ENCODE measurements around the gene TNFRSF6B. TPM values are rescaled to one million over a fixed set of nuclear protein-coding genes. Genes with fewer than 3 reads are reported as not detected.

TNFRSF6B gene
- total RNA-seq, 1 experiment from 2014 or later, result 1.7 TPM

DNA sequence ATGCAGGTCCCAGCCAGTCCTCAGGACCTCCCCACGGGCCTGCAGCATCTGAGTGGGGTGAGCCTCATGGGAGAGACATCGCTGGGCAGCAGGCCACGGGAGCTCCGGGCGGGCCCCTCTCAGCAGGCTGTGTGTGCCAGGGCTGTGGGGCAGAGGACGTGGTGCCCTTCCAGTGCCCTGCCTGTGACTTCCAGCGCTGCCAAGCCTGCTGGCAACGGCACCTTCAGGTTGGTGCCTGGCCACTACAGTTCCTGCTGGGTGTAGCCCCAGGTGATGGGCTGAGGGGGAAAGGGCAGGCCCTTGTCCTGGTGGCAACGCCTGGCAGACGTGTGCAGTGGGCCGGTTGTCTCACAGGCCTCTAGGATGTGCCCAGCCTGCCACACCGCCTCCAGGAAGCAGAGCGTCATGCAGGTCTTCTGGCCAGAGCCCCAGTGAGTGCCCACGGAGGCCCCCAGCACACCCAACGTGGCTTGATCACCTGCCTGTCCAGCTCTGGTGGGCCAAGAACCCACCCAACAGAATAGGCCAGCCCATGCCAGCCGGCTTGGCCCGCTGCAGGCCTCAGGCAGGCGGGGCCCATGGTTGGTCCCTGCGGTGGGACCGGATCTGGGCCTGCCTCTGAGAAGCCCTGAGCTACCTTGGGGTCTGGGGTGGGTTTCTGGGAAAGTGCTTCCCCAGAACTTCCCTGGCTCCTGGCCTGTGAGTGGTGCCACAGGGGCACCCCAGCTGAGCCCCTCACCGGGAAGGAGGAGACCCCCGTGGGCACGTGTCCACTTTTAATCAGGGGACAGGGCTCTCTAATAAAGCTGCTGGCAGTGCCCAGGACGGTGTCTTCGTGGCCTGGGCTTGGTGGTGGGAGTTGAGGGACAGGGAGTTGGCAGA lies 787 bp upstream of the TNFRSF6B start:
- Histone ChIP-seq H3K4me1 (peaks cover 18% of the 10 kb centered on the region), H3K9me3 (replicated peaks) (no peaks in the 10 kb centered on the region), H3K36me3 (no peaks in the 10 kb centered on the region; the same call in 1 of the 2 replicates), H3K27me3 (no peaks in the 10 kb centered on the region), H3K4me3 (no peak overlapping the region), H3K27ac (no peak overlapping the region)
- no peak for DNase-seq

DNA sequence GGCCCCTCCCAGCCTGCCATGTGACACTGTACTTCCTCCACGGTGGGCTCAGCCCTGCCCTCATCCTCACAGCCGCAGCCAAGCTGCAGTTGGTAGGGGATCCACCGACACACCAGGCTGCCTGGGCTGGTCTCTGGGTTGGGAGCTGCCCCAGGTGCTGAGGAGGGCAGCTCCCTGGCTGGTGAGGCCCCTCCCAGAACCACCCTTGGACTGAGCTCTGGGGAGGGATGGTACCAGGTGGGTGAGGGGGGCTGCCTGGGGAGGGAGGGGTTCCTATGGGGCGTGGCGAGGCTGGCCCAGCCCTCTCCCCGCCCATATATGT lies 185 bp upstream of the TNFRSF6B start:
- peak; percentile 34 to 44 for DNase-seq
- Histone ChIP-seq H3K27me3 (no peaks in the 10 kb centered on the region), H3K27ac (no peak overlapping the region), H3K4me1 (peaks cover 18% of the 10 kb centered on the region), H3K9me3 (replicated peaks) (no peaks in the 10 kb centered on the region), H3K4me3 (no peak overlapping the region), H3K36me3 (no peaks in the 10 kb centered on the region; the same call in 1 of the 2 replicates)

DNA sequence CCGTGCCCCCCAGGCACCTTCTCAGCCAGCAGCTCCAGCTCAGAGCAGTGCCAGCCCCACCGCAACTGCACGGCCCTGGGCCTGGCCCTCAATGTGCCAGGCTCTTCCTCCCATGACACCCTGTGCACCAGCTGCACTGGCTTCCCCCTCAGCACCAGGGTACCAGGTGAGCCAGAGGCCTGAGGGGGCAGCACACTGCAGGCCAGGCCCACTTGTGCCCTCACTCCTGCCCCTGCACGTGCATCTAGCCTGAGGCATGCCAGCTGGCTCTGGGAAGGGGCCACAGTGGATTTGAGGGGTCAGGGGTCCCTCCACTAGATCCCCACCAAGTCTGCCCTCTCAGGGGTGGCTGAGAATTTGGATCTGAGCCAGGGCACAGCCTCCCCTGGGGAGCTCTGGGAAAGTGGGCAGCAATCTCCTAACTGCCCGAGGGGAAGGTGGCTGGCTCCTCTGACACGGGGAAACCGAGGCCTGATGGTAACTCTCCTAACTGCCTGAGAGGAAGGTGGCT lies 960 bp downstream of the TNFRSF6B start:
- H3K4me1 ChIP-seq, result peaks cover 18% of the 10 kb centered on the region
- no peaks in the 10 kb centered on the region for H3K27me3 ChIP-seq
- no peak overlapping the region for H3K4me3 ChIP-seq
- no peak overlapping the region for H3K27ac ChIP-seq
- peak; percentile 18 to 41 for DNase-seq
- no peaks in the 10 kb centered on the region; the same call in 1 of the 2 replicates for H3K36me3 ChIP-seq
- no peaks in the 10 kb centered on the region for H3K9me3 ChIP-seq (replicated peaks)

DNA sequence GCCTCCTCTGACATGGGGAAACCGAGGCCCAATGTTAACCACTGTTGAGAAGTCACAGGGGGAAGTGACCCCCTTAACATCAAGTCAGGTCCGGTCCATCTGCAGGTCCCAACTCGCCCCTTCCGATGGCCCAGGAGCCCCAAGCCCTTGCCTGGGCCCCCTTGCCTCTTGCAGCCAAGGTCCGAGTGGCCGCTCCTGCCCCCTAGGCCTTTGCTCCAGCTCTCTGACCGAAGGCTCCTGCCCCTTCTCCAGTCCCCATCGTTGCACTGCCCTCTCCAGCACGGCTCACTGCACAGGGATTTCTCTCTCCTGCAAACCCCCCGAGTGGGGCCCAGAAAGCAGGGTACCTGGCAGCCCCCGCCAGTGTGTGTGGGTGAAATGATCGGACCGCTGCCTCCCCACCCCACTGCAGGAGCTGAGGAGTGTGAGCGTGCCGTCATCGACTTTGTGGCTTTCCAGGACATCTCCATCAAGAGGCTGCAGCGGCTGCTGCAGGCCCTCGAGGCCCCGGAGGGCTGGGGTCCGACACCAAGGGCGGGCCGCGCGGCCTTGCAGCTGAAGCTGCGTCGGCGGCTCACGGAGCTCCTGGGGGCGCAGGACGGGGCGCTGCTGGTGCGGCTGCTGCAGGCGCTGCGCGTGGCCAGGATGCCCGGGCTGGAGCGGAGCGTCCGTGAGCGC lies 1.6 kb downstream of the TNFRSF6B start:
- Histone ChIP-seq H3K36me3 (no peaks in the 10 kb centered on the region; the same call in 1 of the 2 replicates), H3K27ac (no peak overlapping the region), H3K9me3 (replicated peaks) (no peaks in the 10 kb centered on the region), H3K4me3 (no peak overlapping the region), H3K27me3 (no peaks in the 10 kb centered on the region), H3K4me1 (peaks cover 18% of the 10 kb centered on the region)
- peak in 1 of 2 experiments; percentile 20 for DNase-seq

DNA sequence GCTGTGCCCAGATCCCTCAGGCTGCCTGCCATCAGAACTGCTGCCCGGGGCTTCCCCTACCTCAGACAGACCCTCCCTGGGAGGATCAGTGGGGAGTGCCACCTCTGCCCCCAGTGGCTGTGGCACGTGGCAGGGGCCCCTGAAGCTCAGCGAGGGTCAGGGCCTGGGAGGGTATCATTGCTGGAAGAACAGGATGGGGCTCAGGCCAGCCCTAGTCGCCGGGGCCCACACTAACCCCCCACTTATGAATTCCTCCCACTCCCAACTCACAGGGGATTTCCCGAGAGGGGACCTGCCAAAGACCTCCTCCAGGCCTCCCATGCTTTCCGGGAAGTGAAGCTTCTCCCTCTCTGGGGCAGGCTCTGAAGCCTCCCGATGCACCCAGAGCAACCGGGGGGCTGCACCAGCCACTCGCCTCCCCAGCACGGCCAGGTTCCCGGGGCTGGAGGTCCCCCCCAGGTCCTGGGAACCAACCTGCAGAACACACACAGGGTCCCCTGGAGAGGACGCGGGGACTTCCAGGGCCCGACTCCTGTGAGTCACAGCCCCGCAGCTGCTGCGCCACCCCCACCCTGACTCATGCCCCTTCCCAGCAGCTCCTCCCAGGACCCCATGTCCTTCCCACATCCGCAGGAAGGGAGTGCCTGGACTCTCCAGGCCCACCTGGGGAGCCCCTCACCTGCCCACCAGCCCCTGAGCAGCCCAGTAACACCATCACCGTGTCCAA lies 2.5 kb downstream of the TNFRSF6B start:
- Histone ChIP-seq H3K4me1 (peaks cover 18% of the 10 kb centered on the region), H3K4me3 (no peak overlapping the region), H3K27ac (peak overlapping the region; percentile 63), H3K27me3 (no peaks in the 10 kb centered on the region), H3K36me3 (no peaks in the 10 kb centered on the region; the same call in 1 of the 2 replicates), H3K9me3 (replicated peaks) (no peaks in the 10 kb centered on the region)
- peak; percentile 90 to 93 for DNase-seq

DNA sequence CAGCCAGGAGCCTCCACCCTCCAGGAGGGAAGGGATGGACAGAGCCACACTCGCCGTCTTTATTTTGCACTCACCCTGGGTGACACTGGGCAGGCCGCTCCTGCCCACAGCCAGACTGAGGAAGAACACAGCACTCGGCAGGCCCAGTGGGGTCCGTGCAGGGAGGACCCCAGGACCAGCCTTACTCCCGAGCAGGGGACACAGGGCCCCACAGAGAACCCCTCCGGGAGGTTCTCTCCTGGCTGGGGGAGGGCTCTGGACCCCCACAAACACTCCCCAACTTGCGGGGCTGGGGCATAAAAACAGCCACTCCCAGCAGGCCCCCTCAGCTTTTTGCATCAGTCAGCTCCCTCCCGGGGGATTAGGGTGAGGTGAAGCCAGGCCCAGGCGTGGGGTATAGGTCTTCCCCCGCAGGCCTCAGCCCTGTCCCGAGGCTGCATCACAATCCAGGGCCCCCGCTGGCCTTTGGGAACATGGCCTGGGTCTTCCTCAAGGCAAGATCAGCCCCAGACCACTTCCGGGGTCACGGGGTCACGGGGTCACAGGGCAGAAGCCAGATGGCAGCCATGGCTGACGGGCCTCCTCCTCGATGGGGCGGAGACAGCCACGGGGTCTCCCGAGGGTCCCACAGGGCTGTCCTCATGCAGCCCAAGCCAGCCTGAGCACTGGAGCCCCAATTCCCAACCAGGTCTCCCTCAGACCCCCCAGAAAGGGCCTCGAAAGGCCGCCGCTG lies 3.2 kb downstream of the TNFRSF6B start:
- Histone ChIP-seq H3K27ac (peak overlapping the region; percentile 63), H3K4me3 (no peak overlapping the region), H3K27me3 (no peaks in the 10 kb centered on the region), H3K9me3 (replicated peaks) (no peaks in the 10 kb centered on the region), H3K36me3 (peaks cover 6% of the 10 kb centered on the region; the same call in 1 of the 2 replicates), H3K4me1 (peaks cover 18% of the 10 kb centered on the region)
- DNase-seq, result peak; percentile 37 to 39

DNA sequence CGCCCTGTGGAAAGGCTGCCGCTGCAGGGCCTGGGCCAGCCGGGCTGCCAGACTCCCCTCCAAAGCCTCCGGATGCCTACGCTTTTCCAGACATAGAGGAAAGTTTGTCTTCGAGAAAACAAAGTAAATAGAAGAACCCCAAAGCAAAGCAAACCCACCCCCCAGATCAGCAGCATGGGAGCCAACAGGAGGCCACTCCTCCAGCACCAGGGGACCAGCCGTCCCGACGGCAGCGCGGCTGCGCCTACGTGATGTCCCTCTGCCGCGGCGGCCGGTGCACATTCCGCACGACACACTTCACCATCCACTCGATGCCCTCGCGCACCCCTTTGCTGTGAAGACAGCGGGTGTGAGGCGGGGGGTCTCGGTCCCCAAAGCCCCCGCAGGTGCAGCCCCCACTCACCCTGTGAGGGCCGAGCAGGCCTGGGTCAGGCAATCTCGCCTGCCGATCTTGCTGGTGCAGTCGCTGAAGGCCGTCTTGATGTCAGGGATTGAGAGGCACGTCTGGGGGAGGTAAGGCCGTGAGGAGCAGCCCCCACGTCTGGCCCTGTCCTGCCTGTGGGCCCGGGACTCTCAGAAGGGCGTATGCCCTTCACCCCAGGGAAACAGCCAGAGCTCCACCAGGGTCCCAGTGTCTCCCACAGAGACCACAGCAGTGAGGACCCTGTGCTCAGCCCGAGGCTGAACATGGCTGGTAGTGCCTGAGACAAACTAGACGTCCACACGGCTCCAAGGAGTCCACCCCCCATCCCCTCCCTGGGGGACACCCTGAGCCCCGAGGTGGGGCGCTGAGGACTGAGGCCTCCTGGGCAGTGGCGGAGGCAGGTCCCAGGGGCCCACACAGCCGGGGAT lies 4.0 kb downstream of the TNFRSF6B start:
- DNase-seq, result peak in 1 of 2 experiments; percentile 22
- Histone ChIP-seq H3K9me3 (replicated peaks) (no peaks in the 10 kb centered on the region), H3K4me1 (peaks cover 18% of the 10 kb centered on the region), H3K27ac (no peak overlapping the region; the same call in 1 of the 2 replicates), H3K4me3 (no peak overlapping the region), H3K27me3 (no peaks in the 10 kb centered on the region), H3K36me3 (peaks cover 14% of the 10 kb centered on the region)

DNA sequence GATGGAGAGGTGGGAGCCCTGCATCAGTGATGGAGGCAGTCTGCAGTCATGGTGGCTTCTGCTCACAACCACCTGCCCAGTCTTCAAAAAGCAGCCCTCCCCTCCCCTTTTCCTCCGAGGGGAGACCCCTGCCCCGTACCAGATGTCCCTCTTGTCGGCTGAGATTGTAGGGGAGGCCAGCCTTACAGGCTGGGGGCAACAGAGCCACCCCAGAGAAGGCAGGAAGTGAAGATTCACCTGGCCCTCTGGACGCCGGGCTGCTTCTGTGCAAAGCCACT lies 4.5 kb downstream of the TNFRSF6B start:
- Histone ChIP-seq H3K4me3 (no peak overlapping the region), H3K36me3 (peaks cover 20% of the 10 kb centered on the region), H3K27ac (no peak overlapping the region), H3K9me3 (replicated peaks) (no peaks in the 10 kb centered on the region), H3K4me1 (peaks cover 18% of the 10 kb centered on the region), H3K27me3 (no peaks in the 10 kb centered on the region)
- no peak for DNase-seq

DNA sequence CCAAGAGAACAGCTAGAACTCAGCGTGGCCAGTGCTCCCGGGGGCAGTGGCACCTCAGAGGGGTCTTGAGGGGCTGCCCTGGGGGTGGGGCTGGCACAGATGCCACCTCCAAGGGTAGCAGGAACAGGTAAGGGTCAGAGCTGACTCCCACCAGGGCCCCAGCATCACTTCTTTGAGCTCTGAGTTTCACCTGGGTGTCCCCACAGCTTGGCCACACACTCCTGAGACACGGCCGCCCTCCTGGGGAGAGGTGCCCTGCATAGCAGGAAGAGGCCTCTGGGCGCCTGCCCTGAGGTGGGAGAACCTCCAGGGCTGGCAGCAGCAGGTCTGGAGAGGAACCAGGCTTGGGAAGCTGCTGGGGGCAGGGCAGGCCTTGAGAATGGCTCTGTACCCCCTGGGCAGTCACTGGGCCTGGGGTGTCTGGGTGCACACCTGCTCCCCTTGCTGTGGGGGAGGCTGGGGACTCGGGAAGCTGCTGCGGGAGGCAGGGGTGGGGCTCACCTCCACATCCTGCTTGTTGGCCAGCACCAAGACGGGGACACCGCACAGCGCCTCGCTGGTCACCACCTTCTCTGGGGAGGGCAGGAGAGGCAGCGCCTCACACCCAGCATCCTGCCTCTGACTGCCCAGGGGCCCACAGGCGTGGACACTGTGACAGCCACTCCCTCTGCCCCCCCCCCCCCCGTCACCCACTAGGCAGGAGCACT lies 5.0 kb downstream of the TNFRSF6B start:
- no peaks in the 10 kb centered on the region for H3K9me3 ChIP-seq (replicated peaks)
- H3K27me3 ChIP-seq, result no peaks in the 10 kb centered on the region
- H3K4me1 ChIP-seq, result peaks cover 18% of the 10 kb centered on the region
- no peak overlapping the region for H3K27ac ChIP-seq
- H3K4me3 ChIP-seq, result no peak overlapping the region
- peaks cover 23% of the 10 kb centered on the region for H3K36me3 ChIP-seq
- DNase-seq, result peak; percentile 15 to 17

DNA sequence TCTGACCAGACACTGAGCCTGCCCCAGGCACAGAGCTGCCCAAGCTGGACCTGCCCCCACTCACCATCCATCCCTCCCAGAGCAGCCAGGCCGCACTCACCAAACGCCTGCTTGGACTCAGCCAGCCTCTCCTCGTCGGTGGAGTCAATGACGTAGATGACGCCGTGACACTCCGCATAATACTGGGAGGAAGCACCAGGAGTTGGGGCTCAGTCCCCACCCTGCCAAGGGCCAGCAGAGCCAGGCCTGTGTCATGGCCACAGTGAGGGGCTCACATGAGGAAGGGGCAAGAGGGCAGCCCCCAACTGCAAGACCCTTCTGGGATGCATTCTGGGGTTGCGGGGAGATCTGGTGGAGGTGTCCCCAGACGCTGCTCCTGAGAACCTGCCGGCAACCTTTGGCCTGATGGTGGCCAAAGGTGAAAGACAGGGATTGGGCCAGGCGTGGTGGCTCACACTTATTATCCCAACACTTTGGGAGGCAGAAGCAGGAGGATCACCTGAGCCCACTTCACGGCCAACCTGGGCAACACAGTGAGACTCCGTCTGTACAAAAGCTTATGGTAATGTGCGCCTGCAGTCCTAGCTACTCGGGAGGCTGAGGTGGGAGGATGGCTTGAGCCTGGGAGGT lies 5.7 kb downstream of the TNFRSF6B start:
- H3K4me1 ChIP-seq, result peaks cover 18% of the 10 kb centered on the region
- no peaks in the 10 kb centered on the region for H3K27me3 ChIP-seq
- no peak overlapping the region for H3K4me3 ChIP-seq
- no peak overlapping the region for H3K27ac ChIP-seq
- peaks cover 23% of the 10 kb centered on the region for H3K36me3 ChIP-seq
- no peaks in the 10 kb centered on the region for H3K9me3 ChIP-seq (replicated peaks)
- DNase-seq, result peak in 1 of 2 experiments; percentile 12

DNA sequence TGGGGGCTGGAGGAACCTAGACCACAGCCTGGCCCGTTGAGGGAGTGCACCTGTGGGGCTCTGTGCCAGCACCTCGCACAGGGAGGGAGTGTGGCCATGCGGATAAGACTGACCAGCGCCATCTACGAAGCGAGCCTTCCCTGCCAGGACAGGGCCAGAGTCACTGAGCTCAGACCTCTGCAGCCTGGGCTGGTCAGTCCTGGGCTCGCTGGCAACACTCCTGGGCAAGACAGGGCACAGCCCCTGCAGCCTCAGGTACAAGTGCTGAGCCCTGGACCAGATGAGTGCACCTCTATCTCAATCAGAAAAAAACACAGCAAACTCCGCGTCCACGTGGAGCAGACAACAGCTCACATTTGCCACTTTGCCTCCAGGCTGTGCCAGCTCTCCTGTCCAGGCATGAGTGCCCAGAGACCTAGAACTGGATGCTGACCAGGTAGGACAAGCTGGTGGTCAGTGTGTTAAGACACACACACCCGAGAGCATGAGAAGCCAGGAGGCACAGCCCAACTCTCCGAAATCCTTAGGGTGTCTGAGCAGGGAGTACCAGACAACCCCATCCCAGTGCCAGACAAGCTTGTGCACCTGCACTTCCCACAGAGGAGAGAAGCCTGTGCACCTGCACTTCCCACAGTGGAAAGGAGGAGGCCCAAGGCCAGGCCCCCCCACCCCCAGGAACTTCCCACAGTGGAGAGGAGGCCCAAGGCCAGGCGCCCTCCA lies 6.5 kb downstream of the TNFRSF6B start:
- Histone ChIP-seq H3K27me3 (no peaks in the 10 kb centered on the region), H3K27ac (no peak overlapping the region), H3K4me1 (peaks cover 18% of the 10 kb centered on the region), H3K36me3 (peaks cover 23% of the 10 kb centered on the region), H3K4me3 (no peak overlapping the region), H3K9me3 (replicated peaks) (no peaks in the 10 kb centered on the region)
- DNase-seq, result peak; percentile 10 to 15

DNA sequence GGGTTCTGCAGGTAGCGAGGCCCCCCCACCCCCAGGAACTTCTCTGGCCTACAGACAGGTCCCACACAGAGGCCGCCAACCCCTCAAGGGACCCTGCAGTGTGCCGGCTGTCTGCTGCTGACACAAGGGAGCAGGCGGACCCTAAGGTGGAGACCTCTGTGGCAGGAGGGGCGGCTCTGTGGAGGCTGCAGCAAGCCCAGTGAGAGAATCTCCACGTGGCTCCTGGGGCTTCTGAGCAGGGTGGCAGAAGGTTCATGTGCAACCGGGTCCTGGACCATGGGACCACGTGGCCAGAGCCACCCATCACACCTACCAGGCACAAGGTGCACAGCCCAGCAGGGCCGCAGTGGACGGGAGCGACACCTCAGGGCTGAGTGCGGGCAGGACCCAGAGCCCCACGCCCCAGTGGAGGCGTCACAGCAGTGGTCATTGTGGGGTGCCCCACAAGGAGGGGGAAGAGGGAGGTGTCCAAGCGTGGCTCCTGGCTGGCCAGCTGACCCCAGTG lies 7.1 kb downstream of the TNFRSF6B start:
- DNase-seq, result peak in 1 of 2 experiments; percentile 7
- Histone ChIP-seq H3K27me3 (no peaks in the 10 kb centered on the region), H3K9me3 (replicated peaks) (no peaks in the 10 kb centered on the region), H3K4me3 (no peak overlapping the region), H3K36me3 (peaks cover 23% of the 10 kb centered on the region), H3K27ac (no peak overlapping the region), H3K4me1 (peaks cover 16% of the 10 kb centered on the region)
